ENCODE data around the gene E2F2. TPM values are rescaled to one million over a fixed set of nuclear protein-coding genes. Genes with fewer than 3 reads are reported as not detected.

Gene E2F2
- total and polyA plus RNA-seq, 2 of the 13 experiments (the other 11 are each of a cell fraction or from before 2014, with no cell fraction given) = 0.65 to 6.6 TPM

DNA sequence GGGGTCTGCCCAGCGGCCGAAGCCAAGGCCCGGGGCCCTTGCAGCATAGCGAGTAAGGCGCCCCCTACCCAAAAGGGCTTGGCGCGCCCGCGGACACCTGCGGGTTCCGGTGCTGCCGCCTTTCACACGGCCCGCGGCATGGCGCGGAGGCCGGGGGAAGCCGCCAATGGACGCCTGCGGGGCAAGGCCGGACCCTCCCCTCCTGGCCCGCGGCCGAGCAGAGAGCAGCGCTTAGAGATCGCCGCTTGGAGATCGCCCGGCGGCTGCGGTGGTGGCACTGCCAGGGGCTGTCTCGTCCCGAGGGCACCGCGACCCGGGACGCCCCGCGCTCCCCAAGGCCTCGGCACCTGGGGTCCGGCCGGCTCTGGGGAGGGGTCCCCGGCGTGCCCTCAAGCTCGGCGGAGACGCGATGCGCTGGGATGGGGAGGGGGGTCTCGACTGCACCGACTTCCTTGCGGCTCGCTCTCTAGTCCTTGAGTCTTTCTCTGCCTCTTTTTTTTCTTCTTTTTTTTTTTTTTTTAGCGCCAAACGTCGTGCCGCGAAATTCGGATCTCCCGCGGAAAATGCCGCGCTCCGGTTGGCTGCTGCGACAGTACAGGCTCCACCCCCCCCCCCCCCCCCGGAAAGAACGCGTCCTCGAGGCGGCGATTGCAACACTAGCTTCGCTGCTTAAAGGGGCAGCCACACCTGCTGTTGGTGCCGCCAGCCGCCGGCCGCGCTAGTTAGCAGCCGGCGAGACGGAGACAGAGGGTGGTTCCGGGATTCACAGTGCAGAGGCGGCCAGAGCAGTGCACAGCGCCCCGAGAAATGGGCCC lies at the start of gene E2F2 (continued):
- TF ChIP-seq SAFB2 (CRISPR knock-in tag; IDR thresholded peaks at IDR 0.05; ENCODE audit: borderline replicate concordance, low read depth) (peak; percentile 32; the same call in 1 of the 2 replicates), SAP130 (CRISPR knock-in tag; IDR thresholded peaks at IDR 0.05; ENCODE audit: low read depth) (peak; percentile 81), ZNF790 (CRISPR knock-in tag; IDR thresholded peaks at IDR 0.05; ENCODE audit: borderline replicate concordance) (peak; percentile 81; the same call in 1 of the 2 replicates), KMT2A (CRISPR knock-in tag; IDR thresholded peaks at IDR 0.05) (peak; percentile 26; the same call in 1 of the 2 replicates), NCOA1 (CRISPR knock-in tag; IDR thresholded peaks at IDR 0.05) (no peak), ATF7 (IDR thresholded peaks at IDR 0.05) (no peak), ATF7 (CRISPR knock-in tag; IDR thresholded peaks at IDR 0.05) (no peak), SRSF4 (IDR thresholded peaks at IDR 0.05; ENCODE audit: low read depth, low read length, poor library complexity, severe bottlenecking) (no peak), HES4 (CRISPR knock-in tag; IDR thresholded peaks at IDR 0.05; ENCODE audit: borderline replicate concordance) (no peak), GABPA (IDR thresholded peaks at IDR 0.05; ENCODE audit: low read depth, low read length) (0 out of 2 replicates have a peak, but pooled peaks have one; percentile 5), GABPA (CRISPR knock-in tag; IDR thresholded peaks at IDR 0.05; ENCODE audit: low read depth) (peak; percentile 63), CBX1 (IDR thresholded peaks at IDR 0.05; ENCODE audit: low read depth) (peak; percentile 18), ZNF879 (CRISPR knock-in tag; IDR thresholded peaks at IDR 0.05) (peak; percentile 49; the same call in 1 of the 2 replicates), KLF16 (CRISPR knock-in tag; IDR thresholded peaks at IDR 0.05) (peak; percentile 6 to 43; a peak in 1 of 4 replicates), ZNF230 (CRISPR knock-in tag; IDR thresholded peaks at IDR 0.05) (peak; percentile 58; the same call in 1 of the 2 replicates), KMT2B (CRISPR knock-in tag; IDR thresholded peaks at IDR 0.05) (0 out of 2 replicates have a peak, but pooled peaks have one; percentile 67), LCORL (IDR thresholded peaks at IDR 0.05) (no peak), LCORL (CRISPR knock-in tag; IDR thresholded peaks at IDR 0.05) (no peak), ZIK1 (CRISPR knock-in tag; IDR thresholded peaks at IDR 0.05; ENCODE audit: borderline replicate concordance, low read depth) (no peak), RFXANK (CRISPR knock-in tag; IDR thresholded peaks at IDR 0.05) (no peak)
- TF ChIP-seq, protein P1, sequence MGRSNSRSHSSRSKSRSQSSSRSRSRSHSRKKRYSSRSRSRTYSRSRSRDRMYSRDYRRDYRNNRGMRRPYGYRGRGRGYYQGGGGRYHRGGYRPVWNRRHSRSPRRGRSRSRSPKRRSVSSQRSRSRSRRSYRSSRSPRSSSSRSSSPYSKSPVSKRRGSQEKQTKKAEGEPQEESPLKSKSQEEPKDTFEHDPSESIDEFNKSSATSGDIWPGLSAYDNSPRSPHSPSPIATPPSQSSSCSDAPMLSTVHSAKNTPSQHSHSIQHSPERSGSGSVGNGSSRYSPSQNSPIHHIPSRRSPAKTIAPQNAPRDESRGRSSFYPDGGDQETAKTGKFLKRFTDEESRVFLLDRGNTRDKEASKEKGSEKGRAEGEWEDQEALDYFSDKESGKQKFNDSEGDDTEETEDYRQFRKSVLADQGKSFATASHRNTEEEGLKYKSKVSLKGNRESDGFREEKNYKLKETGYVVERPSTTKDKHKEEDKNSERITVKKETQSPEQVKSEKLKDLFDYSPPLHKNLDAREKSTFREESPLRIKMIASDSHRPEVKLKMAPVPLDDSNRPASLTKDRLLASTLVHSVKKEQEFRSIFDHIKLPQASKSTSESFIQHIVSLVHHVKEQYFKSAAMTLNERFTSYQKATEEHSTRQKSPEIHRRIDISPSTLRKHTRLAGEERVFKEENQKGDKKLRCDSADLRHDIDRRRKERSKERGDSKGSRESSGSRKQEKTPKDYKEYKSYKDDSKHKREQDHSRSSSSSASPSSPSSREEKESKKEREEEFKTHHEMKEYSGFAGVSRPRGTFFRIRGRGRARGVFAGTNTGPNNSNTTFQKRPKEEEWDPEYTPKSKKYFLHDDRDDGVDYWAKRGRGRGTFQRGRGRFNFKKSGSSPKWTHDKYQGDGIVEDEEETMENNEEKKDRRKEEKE (IDR thresholded peaks at IDR 0.05) = no peak
- TF ChIP-seq, protein P2, sequence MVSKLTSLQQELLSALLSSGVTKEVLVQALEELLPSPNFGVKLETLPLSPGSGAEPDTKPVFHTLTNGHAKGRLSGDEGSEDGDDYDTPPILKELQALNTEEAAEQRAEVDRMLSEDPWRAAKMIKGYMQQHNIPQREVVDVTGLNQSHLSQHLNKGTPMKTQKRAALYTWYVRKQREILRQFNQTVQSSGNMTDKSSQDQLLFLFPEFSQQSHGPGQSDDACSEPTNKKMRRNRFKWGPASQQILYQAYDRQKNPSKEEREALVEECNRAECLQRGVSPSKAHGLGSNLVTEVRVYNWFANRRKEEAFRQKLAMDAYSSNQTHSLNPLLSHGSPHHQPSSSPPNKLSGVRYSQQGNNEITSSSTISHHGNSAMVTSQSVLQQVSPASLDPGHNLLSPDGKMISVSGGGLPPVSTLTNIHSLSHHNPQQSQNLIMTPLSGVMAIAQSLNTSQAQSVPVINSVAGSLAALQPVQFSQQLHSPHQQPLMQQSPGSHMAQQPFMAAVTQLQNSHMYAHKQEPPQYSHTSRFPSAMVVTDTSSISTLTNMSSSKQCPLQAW (CRISPR knock-in tag; IDR thresholded peaks at IDR 0.05) = 0 out of 2 replicates have a peak, but pooled peaks have one; percentile 37

Data from HepG2 (cell line).